ENCODE measurements around the gene SPARC. TPM values are rescaled to one million over a fixed set of nuclear protein-coding genes. Genes with fewer than 3 reads are reported as not detected.

SPARC gene
- total RNA-seq, 2 experiments from 2014 or later, result 0.78 to 0.80 TPM

DNA sequence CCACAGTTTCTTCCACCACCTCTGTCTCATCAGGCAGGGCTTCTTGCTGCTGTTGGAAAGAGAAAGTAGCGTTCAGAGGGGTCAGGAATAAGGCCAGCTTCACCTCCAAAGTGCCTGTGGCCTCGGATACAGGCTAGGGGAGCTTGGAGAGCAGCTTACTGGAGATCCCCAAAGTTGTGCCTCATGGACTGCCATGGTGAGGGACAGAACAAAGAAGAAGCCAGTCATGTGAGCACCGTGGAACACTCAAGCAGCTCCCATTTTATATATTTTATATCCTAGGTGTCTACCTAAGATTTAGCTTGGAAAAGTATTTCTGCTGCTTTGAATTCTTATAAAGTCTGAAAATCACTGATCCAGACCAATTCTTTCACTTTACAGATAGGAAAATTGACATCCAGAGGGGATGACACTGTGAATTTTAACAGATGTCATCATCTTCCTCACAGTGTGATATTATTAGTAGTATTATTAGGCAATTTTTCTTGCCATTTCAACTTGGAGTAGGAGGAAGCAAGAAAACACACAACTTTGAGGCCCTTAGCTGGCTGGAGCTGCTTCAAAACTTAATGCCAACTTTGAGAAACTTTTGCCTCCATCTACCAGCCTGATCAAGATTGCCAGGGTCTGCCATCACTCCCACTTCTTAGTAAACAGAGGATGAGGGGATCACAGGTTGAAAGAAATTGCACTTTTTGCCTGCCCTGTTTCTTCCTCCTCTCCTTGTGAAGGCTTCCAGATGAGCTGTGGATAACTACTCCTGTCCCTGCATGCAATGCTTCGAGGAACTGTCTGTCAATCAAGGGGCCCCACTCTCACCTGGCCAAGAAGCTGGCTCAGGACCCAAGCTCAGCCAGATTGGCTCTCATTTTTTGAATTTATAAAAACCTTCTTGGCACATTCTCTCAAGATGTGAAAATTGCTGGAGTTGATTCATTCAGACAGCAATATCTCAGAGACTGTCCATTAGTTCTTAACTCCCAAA, 11.8 kb downstream of the SPARC start:
- Mint-ChIP-seq H3K4me3 (no peak overlapping the region), H3K36me3 (ENCODE audit: low read depth) (no peaks in the 10 kb centered on the region), H3K27me3 (no peaks in the 10 kb centered on the region), H3K9me3 (no peaks in the 10 kb centered on the region), H3K27ac (no peak overlapping the region), H3K4me1 (ENCODE audit: low read depth) (no peaks in the 10 kb centered on the region)
- Histone ChIP-seq H3K36me3 (ENCODE audit: insufficient read depth, low read length) (no peaks in the 10 kb centered on the region), H3K4me3 (ENCODE audit: low read length) (no peak overlapping the region), H3K9me3 (ENCODE audit: control insufficient read depth in 1 of 2, insufficient read depth in 1 of 2, low read length in 2 of 2) (no peaks in the 10 kb centered on the region), H3K4me1 (ENCODE audit: insufficient read depth, low read length) (no peaks in the 10 kb centered on the region), H3K27ac (ENCODE audit: low read depth in 1 of 2, low read length in 2 of 2) (no peak overlapping the region), H3K27me3 (ENCODE audit: control insufficient read depth in 1 of 2, insufficient read depth in 2 of 2, low read length in 2 of 2) (no peaks in the 10 kb centered on the region)
- TF ChIP-seq CTCF (IDR thresholded peaks at IDR 0.05), result no peak
- intact Hi-C loops (cut with DNase I, micrococcal nuclease), result no loop called here
- DNase-seq, result no peak
- ChIA-PET POLR2A (no interaction called here), CTCF (interaction anchor here (1.3 kb wide), 1 partner anchor 16 kb away, joined by 4 read pairs; no protein-coding TSS in a partner anchor)
- ATAC-seq (ENCODE audit: poor library complexity), result no peak

DNA sequence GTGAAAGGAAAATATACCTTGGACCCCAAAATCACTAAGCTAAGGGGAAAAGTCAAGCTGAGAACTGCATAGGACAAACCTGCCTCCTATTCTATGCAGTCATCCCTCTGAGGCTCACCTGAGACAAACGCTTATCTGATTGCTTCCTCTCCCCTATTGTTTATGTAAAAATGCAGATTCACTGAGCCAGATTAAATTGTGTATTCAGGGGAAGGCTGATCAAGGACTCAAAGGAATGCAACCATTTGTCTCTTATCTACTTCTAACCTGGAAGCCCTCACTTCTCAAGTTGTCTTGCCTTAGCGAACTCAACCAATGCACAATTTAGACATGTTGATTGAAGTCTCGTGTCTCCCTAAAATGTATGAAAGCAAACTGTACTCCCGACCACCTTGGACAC, 13.3 kb downstream of the SPARC start:
- no peaks in the 10 kb centered on the region for H3K36me3 Mint-ChIP-seq (ENCODE audit: low read depth)
- no peaks in the 10 kb centered on the region for H3K4me1 Mint-ChIP-seq (ENCODE audit: low read depth)
- H3K27ac Mint-ChIP-seq, result no peak overlapping the region
- CTCF ChIA-PET, result no interaction called here
- H3K27me3 ChIP-seq (ENCODE audit: control insufficient read depth in 1 of 2, insufficient read depth in 2 of 2, low read length in 2 of 2), result no peaks in the 10 kb centered on the region
- H3K4me3 ChIP-seq (ENCODE audit: low read length), result no peak overlapping the region
- intact Hi-C loops (cut with DNase I, micrococcal nuclease), result no loop called here
- POLR2A ChIA-PET, result interaction anchor here (1.2 kb wide), 1 partner anchor 8 kb away, joined by 3 read pairs; no protein-coding TSS in a partner anchor
- no peaks in the 10 kb centered on the region for H3K27me3 Mint-ChIP-seq
- no peak for TF ChIP-seq CTCF (IDR thresholded peaks at IDR 0.05)
- no peak overlapping the region for H3K4me3 Mint-ChIP-seq
- no peaks in the 10 kb centered on the region for H3K9me3 ChIP-seq (ENCODE audit: control insufficient read depth in 1 of 2, insufficient read depth in 1 of 2, low read length in 2 of 2)
- H3K4me1 ChIP-seq (ENCODE audit: insufficient read depth, low read length), result no peaks in the 10 kb centered on the region
- ATAC-seq (ENCODE audit: poor library complexity) (no peak), DNase-seq (no peak)
- no peak overlapping the region for H3K27ac ChIP-seq (ENCODE audit: low read depth in 1 of 2, low read length in 2 of 2)
- H3K36me3 ChIP-seq (ENCODE audit: insufficient read depth, low read length), result no peaks in the 10 kb centered on the region
- H3K9me3 Mint-ChIP-seq, result no peaks in the 10 kb centered on the region

GRCh38 chr5:151672516-151672915, 14.2 kb downstream of the SPARC start:
- Mint-ChIP-seq H3K4me3 (no peak overlapping the region), H3K27ac (no peak overlapping the region), H3K36me3 (ENCODE audit: low read depth) (no peaks in the 10 kb centered on the region), H3K4me1 (ENCODE audit: low read depth) (no peaks in the 10 kb centered on the region), H3K27me3 (no peaks in the 10 kb centered on the region), H3K9me3 (no peaks in the 10 kb centered on the region)
- ChIA-PET POLR2A (interaction anchor here (1.2 kb wide), 1 partner anchor 9 kb away, joined by 3 read pairs; no protein-coding TSS in a partner anchor), CTCF (no interaction called here)
- ATAC-seq (ENCODE audit: poor library complexity), result no peak
- Histone ChIP-seq H3K27ac (ENCODE audit: low read depth in 1 of 2, low read length in 2 of 2) (no peak overlapping the region), H3K27me3 (ENCODE audit: control insufficient read depth in 1 of 2, insufficient read depth in 2 of 2, low read length in 2 of 2) (no peaks in the 10 kb centered on the region), H3K36me3 (ENCODE audit: insufficient read depth, low read length) (no peaks in the 10 kb centered on the region), H3K4me3 (ENCODE audit: low read length) (no peak overlapping the region), H3K9me3 (ENCODE audit: control insufficient read depth in 1 of 2, insufficient read depth in 1 of 2, low read length in 2 of 2) (no peaks in the 10 kb centered on the region), H3K4me1 (ENCODE audit: insufficient read depth, low read length) (no peaks in the 10 kb centered on the region)
- DNase-seq, result no peak
- intact Hi-C loops (cut with DNase I, micrococcal nuclease), result no loop called here
- no peak for TF ChIP-seq CTCF (IDR thresholded peaks at IDR 0.05)

All from CD4-positive, alpha-beta T cell (primary cell).